GM21528 (cell line): ENCODE measurements around the gene SIX6.
"Not testable (repeated sequence)": the region's sequence is repeated elsewhere in the genome, so short reads cannot be mapped to it uniquely, and the experiment has no call there.

ENCODE experiments used
- ATAC-seq: cut with Tn5 transposase; IDR thresholded peaks from one replicate; pipeline ENCODE4 v1.9.1; 2021; ENCODE audit warnings: mild to moderate bottlenecking, moderate library complexity; ENCODE audit not compliant: unreplicated experiment, low FRiP score

Gene SIX6

GRCh38 chr14:60508707-60509437 lies at the start of gene SIX6:
Gene SIX6, plus strand, starts transcription at chr14:60509146. Its CDS starts 253 bp downstream, at chr14:60509399.
- ATAC-seq: no peak

GRCh38 chr14:60480248-60480647 lies 28.7 kb upstream of the SIX6 start:
- not testable (repeated sequence) for ATAC-seq

- ATAC-seq: no peak
These were observed 26.2 kb upstream of the SIX6 start for GRCh38 chr14:60482743-60483142.

DNA sequence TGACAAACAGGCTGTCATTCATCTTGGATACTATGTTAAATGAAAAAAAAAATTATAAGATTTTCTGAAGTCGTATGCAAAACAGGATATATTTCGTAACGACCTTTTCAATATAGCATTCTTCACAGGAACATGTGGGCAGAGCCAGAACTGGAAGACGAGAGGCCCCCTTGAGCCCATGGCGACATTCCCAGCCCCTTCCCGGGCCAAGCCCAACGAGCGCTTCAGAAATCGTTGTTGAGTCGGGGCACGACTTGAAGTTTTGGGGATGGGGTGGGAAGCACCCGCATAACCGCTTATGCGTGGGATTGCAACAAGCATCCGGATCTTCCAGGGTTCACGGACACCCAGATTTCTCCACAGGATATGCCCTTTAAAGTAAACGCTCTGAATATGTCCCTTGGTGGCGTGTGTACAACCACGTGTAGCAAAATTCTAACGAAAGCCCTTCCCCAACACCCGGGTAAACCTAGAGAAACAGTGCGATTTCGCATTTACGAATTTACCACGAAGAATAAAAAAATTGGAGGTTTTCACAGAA lies 23.8 kb upstream of the SIX6 start:
- ATAC-seq: no peak

GRCh38 chr14:60485598-60486251 lies 23.2 kb upstream of the SIX6 start, which contains the start of gene C14orf39:
Gene C14orf39, minus strand, starts transcription at chr14:60486063. Its CDS starts 985 bp downstream, at chr14:60485078.
- ATAC-seq: no peak

GRCh38 chr14:60487211-60487610 lies 21.7 kb upstream of the SIX6 start:
- ATAC-seq: no peak

DNA sequence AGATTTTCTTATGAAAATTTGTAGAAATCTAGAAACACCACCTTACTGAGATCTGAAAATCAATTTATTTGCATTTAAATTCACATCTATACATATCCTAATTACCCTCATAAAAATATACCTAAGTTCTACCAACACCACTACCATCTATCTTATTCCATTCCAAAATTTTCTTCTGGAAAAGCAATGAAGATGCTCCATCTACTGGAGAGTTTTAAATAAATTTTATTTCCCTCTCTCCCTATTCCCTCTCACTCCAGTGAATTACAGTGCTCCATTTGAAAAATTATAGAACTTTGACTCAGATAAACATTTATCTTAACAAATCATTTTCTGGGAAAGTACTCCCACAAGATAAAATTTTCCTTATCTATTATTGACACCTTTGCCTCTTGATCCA lies 20.8 kb upstream of the SIX6 start:
- no peak for ATAC-seq

DNA sequence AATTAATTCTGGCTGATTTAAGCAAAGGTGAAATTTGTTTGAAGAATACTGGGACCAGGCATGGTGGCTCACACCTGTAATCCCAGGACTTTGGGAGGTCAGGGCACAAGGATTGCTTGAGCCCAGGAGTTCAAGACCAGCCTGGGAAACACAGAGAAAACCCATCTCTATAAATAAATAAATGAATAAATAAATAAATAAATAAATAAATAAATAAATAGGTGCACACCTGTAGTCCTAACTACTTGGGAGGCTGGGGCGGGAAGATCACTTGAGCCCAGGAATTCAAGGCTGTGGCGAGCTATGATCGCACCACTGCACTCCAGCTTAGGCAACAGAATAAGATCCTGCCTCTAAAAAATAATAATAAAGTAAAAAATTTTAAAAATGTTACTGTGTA lies 18.7 kb upstream of the SIX6 start:
- no peak for ATAC-seq

- ATAC-seq: no peak
These were observed 13.0 kb upstream of the SIX6 start for GRCh38 chr14:60495946-60496345.

- no peak for ATAC-seq
These were observed 6.4 kb upstream of the SIX6 start for GRCh38 chr14:60502541-60502940.

DNA sequence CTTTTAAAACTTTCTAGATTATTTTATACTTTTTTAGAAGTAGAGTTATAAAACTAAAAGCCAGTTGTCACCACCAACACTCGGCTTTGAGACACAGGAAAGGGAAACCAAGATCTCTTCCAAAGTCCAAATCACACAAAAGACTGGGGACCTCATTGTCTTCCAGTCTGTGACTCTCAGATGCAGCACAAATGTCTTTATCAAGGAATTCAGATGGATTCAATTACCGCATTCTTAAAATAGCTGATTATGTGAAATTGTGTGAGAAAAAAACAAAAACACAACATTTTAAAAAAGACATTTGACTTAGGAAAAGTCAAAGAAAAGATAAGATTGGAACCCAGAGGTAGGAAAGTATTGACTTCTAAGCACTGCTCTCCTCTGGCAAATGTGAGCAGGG lies 3.5 kb upstream of the SIX6 start:
- no peak for ATAC-seq

- no peak for ATAC-seq
These were observed 2.9 kb upstream of the SIX6 start for GRCh38 chr14:60506010-60506409.

- ATAC-seq: no peak
These were observed 2.4 kb upstream of the SIX6 start for GRCh38 chr14:60506462-60506984.

- ATAC-seq: no peak
These were observed 1.7 kb upstream of the SIX6 start for GRCh38 chr14:60506985-60507829.

DNA sequence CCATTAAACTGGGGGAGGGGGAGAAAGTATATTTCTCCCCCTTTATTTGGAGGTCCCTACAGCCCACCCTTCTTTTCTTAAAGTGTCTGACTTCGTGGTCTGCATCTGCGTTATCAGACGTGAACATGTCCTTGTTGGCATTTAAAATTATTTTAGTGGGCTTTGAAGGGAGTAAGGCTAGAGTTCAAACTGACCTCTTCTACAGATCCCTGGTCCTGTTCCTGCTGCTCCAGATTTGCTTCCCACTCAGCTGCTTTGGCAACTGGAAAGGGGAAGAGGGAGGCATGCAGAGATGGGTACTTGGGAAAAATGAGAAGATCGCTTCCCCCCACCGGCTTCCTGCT lies 611 bp upstream of the SIX6 start:
- no peak for ATAC-seq

DNA sequence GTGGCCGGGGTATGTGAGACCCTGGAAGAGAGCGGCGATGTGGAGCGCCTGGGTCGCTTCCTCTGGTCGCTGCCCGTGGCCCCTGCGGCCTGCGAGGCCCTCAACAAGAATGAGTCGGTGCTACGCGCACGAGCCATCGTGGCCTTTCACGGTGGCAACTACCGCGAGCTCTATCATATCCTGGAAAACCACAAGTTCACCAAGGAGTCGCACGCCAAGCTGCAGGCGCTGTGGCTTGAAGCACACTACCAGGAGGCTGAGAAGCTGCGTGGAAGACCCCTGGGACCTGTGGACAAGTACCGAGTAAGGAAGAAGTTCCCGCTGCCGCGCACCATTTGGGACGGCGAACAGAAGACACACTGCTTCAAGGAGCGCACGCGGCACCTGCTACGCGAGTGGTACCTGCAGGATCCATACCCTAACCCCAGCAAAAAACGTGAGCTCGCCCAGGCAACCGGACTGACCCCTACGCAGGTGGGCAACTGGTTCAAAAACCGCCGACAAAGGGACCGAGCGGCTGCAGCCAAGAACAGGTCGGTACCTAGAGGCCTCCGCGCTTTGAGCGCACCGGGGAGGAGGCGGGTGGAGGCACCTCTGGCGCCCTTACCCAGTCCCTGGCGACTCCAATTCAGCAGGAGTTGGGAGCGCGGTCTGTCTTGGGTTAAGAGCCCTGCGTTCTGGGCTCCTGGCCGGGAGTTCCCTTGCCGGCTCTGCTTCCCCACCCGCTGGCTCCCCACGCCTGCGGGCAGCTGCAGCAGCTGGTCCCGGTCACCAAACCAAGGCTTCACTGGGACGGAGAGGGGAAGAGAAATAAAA lies 700 bp downstream of the SIX6 start:
- no peak for ATAC-seq

DNA sequence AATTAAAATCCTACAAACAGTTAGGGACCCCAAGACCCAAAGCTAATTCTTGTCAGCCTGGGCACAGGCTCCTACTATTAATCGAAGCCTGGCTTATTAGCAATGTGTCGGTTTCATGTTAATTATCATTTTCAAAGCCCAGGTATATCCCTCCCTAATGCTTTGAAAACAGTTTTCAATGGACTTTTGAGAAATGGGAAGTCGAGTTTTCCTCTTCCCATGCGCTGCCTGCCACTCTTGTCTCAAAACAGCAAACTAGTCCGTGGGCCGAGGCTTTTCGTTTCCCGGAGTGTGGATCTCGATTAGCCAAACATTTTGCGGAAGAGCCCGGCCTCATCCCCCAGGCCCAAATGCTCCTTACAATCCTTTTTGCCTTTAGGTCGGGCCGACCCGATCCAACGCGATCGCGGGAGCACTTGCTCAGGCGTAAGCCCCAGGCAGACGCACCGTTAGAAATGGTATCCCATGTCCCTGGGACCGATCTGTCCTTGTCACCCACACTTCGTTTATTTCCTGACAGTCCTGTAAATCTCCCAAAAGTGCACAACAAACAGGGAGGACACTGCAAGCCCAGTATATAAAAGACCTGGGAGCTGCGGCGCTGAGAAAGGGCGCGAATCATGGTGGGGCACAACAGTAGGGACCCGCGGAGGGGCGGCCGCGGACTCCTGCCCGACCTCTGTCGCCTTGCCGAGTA lies 1.5 kb downstream of the SIX6 start:
- ATAC-seq: no peak

DNA sequence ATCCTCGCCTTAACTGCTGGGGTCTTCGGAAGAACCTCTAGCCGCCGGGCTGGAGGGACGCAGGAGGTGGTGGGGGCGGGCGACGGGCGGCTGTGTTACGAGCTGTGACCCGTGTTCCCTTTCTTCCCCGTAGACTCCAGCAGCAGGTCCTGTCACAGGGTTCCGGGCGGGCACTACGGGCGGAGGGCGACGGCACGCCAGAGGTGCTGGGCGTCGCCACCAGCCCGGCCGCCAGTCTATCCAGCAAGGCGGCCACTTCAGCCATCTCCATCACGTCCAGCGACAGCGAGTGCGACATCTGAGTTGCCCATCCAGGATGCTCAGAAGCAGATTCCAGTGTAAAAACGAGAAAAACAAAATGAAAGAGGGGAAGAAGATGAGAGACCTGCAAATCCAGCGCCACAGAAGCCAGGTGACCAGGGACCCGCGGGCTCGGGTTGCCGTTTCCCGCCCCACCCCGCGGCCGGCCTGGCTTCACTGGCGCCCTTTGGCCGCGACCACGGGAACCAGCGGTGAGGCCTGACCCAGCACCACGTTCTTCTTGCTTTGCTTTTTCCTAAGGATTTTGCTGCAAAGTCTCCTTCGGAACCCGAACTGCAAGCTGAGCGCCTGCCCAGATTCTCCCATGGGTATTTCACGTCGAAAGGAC lies 2.1 kb downstream of the SIX6 start:
- ATAC-seq: no peak

GRCh38 chr14:60512126-60512525 lies 3.2 kb downstream of the SIX6 start:
- no peak for ATAC-seq
